OCI-M2 (cell line): ENCODE results near the gene PDE6A.
"Not testable (repeated sequence)": the region's sequence is repeated elsewhere in the genome, so short reads cannot be mapped to it uniquely, and the experiment has no call there.

Experiments
- DNase-seq: peaks from one replicate; lab custom pipeline; 2025; ENCODE audit not compliant: unreplicated experiment; lab: John Stamatoyannopoulos, UW

PDE6A gene

DNA sequence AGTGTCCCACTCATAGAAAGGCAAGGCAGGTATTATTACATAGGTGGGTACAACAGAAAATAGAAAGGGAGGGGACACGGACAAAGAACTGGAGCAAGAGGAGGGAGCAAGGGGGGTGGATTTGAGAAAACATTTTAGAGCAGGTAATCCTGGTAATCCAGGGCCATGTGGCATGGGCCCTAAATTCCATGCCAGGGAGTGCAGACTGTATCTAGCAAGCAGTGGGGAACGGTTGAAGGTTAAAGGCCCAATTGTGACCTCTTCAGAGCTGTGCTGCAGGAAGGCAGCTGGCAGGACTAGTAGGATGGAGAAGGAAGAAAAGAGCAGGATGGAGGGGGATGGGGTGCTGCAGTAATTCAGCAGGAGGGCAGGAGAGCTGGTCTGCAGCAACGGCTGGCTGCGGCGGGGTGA lies 75.2 kb downstream of the PDE6A start:
- no peak for DNase-seq

DNA sequence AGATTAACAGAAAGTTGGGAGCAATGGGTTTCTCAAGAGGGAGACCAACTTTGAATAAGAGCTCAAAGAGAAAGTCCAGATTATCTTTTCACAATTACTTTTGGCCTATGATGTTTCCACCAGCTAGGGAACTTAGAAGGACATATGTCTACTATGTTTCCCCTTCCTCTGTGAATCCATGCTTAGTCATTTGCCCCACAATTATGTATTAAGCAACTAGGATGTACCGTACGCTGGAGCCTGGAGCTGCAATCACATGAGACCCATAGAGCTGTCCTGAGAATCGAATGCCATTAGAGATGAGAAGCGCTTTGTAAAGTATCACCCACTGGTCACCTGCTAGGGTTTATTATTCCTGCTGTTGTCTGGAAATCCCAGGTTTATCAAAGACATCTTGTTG lies 78.8 kb downstream of the PDE6A start:
- DNase-seq = no peak

DNA sequence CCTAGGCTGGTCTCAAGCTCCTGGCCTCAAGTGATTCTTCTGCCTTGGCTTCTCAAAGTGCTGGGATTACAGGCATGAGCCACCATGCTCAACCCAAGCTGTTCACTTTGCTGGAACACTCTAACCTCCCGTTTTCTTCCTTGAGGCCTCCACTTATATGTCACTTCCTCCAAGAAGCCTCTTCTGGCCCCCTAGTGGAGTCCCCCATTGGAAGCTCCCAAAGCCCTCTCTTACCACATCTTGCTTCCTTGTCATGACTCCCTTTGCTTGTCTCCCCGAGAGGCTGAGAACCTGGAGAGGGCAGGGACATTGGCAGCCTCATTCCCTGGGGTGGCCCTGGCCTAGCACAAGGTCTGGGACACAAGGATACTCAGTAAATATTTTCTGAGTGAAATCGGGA lies 80.8 kb downstream of the PDE6A start:
- no peak for DNase-seq

DNA sequence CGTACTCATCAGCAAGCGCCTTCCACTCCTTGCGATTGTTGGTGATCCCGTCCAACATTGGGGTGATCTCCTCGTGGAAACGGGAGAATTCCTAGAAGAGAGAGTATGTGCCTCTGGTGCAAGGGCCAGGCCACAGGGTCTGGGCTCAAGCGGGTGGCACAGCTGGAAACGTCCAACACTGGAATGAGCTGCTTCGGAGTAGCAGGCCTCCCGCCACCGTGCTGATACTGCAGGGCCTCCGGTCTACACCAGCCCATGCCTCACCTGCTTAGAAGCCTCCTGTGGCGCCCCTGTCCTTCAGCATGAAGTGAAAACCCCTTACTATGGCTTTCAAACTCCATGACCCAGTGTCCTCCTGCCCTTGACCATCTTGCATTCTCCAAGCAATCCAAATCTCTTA lies 81.4 kb downstream of the PDE6A start:
- DNase-seq = no peak

DNA sequence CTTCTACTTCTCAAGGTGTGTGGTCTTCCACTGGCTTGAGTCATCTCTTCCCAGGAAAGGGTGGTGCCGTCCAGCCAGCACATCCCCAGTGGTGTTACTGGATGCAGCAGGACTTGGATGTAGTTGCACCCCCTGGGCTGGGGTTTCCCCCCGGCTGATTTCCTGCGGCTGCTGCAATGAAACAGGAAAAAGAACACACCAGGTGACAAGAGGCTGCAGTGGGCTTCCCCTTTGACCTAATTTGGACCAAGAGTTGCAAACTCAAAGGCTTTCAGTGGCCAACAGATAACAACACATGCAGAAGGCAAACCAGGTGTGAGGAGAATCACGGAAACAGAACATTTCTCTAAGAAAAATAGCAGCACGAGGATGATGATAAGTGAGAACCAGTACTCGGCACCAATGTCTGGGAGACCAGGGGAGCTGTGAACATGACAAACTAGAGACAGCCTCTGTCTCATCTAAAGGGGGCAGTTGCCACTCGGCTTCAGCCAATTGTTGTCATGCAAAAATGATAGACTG lies 83.7 kb downstream of the PDE6A start:
- no peak for DNase-seq

DNA sequence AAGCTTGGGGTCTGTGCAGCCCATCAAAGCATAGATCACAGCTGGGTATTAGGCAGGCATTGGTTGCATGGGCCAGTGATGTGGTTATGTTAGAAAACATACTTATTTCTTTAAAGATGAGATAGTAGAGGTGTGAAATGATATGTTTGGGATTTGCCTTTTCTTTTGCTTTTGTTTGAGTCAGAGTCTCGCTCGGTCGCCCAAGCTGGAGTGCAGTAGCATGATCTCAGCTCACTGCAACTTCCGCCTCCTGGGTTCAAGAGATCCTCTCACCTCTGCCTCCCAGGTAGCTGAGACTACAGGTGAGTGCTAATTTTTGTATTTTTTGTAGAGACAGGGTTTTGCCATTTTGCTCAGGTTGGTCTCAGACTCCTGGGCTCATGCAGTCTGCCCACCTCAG lies 84.8 kb downstream of the PDE6A start:
- no peak for DNase-seq

DNA sequence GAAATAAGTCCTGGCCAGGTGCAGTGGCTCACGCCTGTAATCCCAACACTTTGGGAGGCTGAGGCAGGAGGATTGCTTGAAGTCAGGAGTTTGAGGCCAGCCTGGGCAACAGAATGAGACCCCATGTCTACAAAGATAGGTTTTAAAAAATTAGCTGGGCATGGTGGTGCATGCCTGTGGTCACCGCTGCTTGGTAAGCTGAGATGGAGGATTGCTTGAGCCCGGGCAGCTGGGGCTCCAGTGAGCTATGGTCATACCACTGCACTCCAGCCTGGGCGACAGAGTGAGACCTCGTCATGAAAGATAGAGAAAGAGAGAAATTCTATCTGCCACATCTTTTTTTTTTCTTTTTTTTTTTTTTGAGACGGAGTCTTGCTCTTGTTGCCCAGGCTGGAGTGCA lies 86.1 kb downstream of the PDE6A start:
- not testable (repeated sequence) for DNase-seq

DNA sequence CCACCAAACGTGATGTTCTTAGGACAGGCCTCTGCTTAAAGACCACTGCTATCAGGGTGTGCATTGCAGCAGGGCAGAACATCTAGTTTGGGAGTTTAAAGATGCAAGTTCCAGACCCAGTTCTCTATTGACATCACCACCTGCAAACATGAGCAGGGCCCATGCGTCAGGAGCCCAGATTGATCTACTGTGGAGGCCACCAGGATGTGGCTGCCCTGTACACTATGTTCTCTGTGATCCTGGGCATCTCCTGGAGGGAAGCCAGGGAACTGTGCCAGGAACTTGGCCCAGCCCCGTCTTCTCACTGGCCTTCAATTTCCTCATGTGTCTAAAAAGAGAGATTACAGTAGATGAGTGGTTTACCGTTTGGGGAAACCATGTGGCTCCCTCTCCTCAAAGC lies 87.1 kb downstream of the PDE6A start:
- no peak for DNase-seq

DNA sequence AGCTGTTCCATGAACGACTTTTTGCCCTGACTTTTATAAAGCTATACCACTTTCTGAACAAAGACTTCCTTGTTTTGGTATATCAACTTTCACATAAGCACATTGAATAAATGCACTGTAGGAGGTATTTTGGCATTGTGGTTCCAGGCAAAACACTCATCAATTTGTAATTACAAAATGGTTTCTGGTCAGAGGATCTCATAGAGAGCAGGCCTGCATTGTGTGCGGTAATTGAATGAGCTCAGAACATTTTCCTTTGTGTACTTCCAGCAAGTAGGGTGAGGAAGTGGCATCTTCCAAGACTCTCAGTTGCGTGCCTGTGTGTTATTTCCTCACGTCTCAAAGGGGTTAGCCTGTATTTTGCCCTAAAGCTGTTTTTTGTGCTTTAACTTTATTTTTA lies 89.2 kb downstream of the PDE6A start:
- no peak for DNase-seq

DNA sequence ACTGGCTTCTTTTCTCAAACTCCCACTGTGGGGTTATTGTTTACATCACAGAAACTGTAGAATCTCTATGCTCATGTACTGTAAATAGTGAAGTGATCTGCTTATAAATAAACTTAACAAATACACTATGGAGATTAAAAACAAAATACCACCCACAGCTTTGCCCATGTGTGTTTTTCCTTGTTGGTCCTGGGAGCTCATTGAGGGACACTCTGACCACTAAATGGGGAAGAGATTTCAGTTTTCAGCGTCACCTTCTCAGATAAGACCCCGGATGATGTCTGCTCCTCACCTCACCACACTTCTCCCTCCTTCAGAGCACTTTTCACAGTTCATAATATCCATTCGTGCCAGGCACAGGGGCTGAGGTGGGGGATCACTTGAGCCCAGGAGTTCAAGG lies 89.7 kb downstream of the PDE6A start:
- DNase-seq = no peak

DNA sequence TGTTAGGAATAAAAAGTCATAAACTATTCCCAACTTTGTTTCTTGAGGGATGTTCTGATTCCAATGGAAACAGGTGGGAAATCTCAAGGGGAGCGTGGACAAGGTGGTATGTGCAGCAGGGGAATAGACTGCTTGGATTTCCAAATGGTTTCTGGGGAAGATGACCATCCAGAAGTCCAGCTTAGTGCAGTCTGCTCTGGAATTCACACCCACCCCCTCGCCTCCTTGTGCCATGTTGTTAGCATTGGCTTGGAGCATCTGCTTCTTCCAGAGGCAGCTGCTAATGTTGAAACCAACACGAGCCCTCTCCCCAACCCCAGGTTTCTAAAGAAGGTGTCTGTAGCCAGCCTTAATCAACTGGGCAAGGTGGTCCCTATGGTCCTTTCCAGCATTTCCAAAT lies 90.9 kb downstream of the PDE6A start:
- no peak for DNase-seq

DNA sequence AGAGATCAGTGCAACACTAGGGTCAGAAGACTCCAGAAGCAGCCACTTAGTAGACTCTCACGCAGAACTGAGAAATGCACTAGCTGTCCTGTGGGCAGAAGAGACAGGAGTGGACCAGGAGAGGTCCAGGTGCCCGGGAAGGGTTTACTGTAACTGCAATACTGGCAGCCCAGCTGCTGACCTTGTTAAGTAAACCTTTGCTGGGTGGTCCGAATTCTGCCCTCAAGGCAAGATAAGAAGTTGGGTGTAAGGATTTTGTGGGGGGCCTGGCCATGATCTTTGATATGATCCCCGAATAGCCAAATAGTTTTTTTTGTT lies 91.3 kb downstream of the PDE6A start:
- DNase-seq = no peak

DNA sequence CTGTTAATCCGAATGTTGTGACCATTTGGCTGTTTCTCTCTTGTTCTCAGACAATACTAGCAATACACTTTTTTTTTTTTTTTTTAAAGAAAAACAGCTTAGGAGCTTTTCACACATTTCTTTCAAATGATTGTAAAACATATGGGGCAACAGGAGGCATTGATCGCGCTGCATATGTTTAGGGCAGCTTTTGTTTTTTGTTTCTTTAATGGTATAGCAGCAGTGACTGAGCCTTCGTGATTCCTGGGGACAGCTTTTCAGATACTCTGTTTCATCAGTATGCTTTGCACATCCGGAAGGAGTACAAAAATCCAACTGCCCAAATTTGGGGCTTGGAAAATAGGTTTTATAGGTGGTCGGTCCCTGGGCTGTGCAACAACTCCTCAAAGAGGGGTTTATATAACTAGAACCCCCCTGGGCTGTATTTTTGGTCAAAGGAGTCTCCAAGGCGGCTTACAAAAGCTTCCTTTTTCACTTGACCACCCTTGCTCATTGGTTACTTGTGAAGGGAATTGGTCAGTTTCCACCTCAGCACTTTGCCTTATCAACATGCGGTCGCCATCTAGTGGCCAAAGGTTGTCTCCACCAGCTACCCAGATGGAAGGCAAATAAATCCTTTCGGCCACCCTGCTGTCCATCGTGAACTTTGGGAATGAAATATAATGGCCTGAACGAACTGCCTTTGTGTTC lies 91.8 kb downstream of the PDE6A start:
- DNase-seq = peak; percentile 11

DNA sequence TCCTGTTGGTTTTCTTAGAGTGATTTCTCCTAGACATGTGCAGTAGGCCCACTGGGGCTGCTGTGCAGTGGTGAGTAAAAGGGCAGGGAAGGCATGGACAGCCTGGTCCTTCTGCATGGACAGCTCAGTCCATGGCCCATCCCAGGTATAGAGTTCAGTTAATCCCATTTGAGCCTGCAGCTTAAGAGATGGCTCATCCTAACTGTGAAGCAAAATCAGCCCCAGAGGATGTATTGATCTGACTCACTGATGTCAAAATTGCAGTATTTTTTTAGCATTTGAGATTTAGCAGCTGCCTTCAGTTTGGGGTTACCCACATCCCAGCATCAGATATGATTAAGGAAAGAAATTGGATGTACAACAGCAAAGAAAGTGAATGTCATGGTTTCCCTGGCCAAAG lies 93.4 kb downstream of the PDE6A start:
- no peak for DNase-seq

DNA sequence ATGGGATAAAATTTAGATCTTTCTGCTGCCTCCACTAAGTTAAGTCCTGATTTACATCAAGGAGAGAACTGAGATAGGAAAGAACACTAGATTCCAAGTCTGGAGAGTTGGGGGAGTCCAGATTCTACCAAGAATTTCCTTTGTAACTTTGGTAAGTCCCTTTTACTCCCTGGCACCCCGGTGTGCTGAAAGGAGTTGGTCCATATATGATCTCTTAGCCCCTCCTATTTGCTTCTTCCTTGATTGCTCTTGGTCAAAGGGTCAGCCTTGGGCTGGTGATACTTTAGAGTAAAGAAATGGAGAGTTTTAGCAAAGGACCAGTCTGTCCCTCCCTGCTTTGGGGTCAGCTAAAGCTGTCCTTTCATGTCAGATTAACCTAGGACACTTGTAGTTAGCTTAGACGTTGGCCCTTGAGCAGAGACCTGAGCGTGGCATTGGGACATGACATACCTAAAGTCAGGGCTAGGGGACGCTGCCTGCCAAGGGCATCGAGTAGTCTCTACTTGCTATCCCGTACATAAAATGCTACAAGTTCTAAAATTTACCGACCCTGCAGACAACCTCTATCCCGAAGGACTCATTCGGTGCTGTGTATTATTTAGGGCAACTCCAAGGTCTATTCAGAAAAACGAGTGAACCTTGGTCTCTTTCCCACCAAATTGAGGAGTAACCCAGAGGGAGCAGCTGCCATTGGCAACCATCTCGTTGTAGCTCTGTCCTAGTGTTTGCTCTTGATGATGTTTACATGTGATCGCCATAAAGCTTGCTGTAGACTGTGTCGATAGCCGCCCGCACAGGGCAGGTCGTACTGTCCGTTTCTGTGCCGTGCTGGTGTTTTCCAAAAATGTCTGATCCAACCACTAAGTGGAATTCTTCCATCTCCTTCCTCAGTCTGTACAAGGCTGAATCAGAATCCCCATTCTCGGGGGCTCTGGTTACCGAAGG lies 94.4 kb downstream of the PDE6A start:
- no peak for DNase-seq

DNA sequence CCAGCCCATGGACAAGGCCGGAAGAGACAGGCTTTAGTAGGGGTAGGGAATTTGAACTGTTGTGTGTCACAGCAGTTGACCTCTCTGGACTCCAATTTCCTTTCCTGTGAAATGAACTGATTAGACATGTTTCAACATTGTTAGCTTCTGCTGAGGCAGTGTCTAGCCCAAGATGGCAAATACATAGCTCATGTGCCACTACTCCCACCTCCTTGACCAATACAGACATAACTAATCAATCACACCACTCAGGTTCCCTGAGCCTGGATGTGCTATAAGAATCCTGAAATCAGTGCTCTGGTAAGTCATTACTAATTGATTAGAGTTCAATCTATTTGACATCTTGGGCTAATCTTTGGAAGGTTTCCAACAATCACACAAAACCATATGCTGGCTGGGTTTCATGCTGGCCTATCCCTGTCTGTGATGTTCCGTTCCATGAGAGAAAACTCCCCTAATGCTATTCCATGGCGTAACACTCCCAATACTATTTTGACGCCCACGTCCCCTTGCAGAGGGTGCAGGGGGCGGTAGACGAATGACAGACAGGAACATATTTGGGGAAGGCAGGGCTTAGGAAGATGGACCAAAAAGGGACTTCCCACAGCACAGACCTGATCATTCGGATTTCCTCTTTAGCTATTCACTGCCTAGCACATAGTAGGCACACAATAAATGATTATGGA lies 95.2 kb downstream of the PDE6A start:
- no peak for DNase-seq

DNA sequence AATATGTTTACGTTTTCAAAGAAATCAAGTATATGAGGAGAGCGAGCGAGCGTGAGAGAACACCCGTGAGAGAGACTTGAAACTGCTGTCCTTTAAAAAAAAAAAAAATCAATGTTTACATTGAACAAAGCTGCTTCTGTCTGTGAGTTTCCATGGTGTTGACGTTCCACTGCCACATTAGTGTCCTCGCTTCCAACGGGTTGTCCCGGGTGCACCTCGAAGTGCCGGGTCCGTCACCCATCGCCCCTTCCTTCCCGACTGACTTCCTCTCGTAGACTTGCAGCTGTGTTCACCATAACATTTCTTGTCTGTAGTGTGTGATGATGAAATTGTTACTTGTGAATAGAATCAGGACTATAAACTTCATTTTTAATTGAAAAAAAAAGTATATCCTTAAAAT lies 97.0 kb downstream of the PDE6A start:
- DNase-seq = no peak

DNA sequence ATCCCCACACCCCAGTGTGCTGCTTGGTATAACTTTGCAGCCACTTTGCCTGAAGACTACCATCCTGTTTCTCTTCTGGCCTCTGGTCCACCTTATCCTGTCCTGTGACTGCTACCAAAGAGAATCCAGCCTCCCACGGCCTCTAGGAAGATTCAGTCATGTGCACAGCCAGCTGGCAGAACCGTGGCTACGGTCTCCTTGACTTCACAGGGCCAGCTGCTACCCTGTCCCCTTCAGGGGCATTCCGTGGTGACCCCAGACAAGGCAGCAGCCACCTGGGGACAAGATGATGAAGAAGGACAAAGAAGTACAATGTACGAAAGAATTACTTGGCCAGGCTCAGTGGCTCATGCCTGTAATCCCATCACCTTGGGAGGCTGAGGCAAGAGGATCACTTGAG lies 98.6 kb downstream of the PDE6A start:
- no peak for DNase-seq

DNA sequence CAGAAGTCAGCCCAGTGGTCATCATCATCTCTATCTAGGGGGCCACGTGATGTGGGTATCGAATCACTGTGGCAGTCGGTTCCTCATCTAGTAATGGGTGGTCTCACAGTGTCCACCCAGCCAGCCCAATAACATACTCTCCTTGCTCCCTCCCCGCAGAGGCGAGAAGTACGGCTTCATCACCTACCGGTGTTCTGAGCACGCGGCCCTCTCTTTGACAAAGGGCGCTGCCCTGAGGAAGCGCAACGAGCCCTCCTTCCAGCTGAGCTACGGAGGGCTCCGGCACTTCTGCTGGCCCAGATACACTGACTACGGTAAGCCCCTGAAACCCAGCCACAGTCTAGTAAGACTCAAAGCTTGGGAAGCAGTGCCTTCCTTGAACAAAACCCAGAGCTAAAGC lies 99.0 kb downstream of the PDE6A start:
- no peak for DNase-seq

DNA sequence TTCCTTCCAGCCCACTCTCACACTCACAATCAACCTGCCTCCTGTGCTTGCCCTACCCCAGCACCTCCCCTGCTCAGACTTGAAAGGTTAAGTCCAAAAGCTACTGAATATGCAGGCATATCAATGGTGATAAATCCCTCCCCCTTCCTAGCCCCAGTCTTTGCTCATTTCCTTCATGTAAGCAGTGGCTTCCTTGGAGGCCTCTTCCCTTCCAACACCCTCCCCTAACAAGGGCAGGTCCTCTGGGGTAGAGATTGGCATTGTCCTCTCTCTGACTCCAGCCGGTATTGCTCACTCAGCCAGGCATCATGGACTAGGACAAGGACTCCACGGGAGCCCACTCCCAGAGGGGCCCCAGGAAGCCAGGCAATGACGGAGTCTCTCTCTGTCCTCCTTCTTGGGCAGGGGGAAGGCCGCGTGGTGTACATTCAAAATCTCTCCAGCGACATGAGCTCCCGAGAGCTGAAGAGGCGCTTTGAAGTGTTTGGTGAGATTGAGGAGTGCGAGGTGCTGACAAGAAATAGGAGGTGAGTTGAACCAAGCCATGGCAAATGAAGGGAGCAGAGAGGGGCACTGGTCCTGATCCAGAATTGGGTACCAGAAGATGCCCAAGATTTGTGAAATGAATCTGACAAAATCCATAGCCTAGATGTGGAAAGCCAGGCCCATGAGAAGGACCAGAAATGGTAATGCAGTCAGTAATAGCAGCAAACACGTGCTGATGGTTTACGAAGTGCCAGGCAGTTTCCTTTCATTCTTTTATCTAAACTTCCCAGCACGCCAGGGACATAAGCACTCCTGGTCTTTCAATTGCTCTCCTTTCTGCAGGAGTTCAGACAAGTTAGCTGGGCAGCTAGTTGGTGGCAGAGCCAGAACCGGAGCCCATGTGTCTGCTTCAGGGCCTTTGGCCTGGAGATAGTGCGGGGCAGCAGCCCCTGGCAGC lies 102.5 kb downstream of the PDE6A start:
- no peak for DNase-seq
